Prostate gland (tissue), 2 donors: ENCODE data around the gene IMPDH2. TPM values are rescaled to one million over a fixed set of nuclear protein-coding genes. Genes with fewer than 3 reads are reported as not detected.
A peak's percentile ranks its signal among the peaks of the same experiment; 100 is the strongest.

ENCODE experiments used
- DNase-seq: peaks from one replicate; pipeline ENCODE4 v3.0.0-alpha.2; 2019; ENCODE audit warnings: low spot score
- H3K27ac ChIP-seq, 2 donors: fragments of 200-600 bp; sonication (generic); 2 replicates each; pipeline ENCODE4 v1.5.1; 2017 to 2019
- H3K27me3 ChIP-seq: fragments of 200-600 bp; sonication (generic); replicated peaks from 2 replicates; pipeline ENCODE4 v1.5.1; 2019; ENCODE audit not compliant: insufficient read depth
- H3K36me3 ChIP-seq, 2 donors: fragments of 200-600 bp; sonication (generic); 1 replicate in 1 of 2; 2 replicates in 1 of 2; pipeline versions ENCODE4 v1.5.1 to v1.8.1; 2017 to 2019
- H3K4me1 ChIP-seq: fragments of 200-600 bp; sonication (generic); replicated peaks from 2 replicates; pipeline ENCODE4 v1.5.1; 2019
- H3K4me3 ChIP-seq, 2 donors: fragments of 200-600 bp; sonication (generic); 2 replicates each; pipeline ENCODE4 v1.5.1; 2017 to 2019
- H3K9me3 ChIP-seq: fragments of 200-600 bp; sonication (generic); 2 replicates; pipeline ENCODE4 v1.5.1; 2017
- POLR2A ChIP-seq: fragments of 450-650 bp; IDR thresholded peaks from one replicate; pipeline ENCODE4 v1.6.1; 2016; ENCODE audit warnings: antibody characterized with exemption, mild to moderate bottlenecking
- WGBS: methylation state at CpG from one replicate; pipeline ENCODE4 v1.1.5; 2018; 5-methylcytosine and 5-hydroxymethylcytosine counted together
- intact Hi-C: fragments of 100-400 bp; cut with DNase I; formaldehyde crosslinking; loops from one replicate; pipeline ENCODE4 v1.14.2; 2022
- microRNA counts, 2 donors: library from miRNA; unstranded; fragments of <30 nt; microRNA quantifications; one replicate each; lab custom pipeline; 2016 to 2017
- microRNA-seq: library from miRNA; unstranded; fragments of <30 nt; microRNA quantifications from one replicate; pipeline ENCODE4, GENCODE V29; 2016
- small RNA-seq, 2 donors: library from RNA; depleted of rRNA; stranded (forward); fragments of <200 nt; gene quantifications; one replicate each; pipeline ENCODE3, GENCODE V24; 2016
- total RNA-seq, 2 donors: library from RNA; depleted of rRNA; stranded (reverse); fragments of >200 nt; gene quantifications; one replicate each; pipeline ENCODE4 v1.1.0, GENCODE V29; 2016

The IMPDH2 gene
- total RNA-seq, 2 donors from 2014 or later: 110 to 186 TPM

DNA sequence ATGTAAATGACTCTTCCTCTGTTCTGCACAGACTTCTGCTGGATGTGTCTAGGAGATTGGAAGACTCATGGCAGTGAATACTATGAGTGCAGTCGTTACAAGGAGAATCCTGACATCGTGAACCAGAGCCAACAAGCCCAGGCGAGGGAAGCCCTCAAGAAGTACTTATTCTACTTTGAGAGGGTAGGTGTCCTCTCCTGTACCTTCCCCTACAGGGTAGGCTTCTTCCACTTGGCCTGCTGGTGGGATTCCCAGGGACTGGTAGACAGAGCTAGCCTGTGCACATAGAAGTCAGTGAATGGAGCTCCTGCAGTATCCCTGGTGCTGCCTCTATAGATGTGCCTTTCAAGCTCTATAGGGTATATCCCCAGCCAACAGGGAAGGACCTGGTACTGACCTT is 49.7 kb downstream of the IMPDH2 start:
- H3K27me3 ChIP-seq: no peaks in the 10 kb centered on the region
- intact Hi-C loops: no loop called here
- no peaks in the 10 kb centered on the region for H3K4me1 ChIP-seq
- no peaks in the 10 kb centered on the region for H3K9me3 ChIP-seq
- H3K36me3 ChIP-seq: peaks cover 12 to 16% of the 10 kb centered on the region in 2 donors
- H3K27ac ChIP-seq: no peak overlapping the region
- H3K4me3 ChIP-seq: no peak overlapping the region
- DNase-seq: no peak
- TF ChIP-seq POLR2A: no peak
- WGBS: 88% methylated on average over 3 of the region's 3 CpGs

MicroRNAs encoded within 50 kb of the gene (microRNA counts, 767-probe panel; counts per million panel counts)
- microRNA hsa-miR-191-5p (lab: Ali Mortazavi, UCI) (5,598 to 6,167 counts per million in 2 donors), microRNA hsa-miR-425-5p (lab: Ali Mortazavi, UCI) (0 to 431 counts per million in 2 donors)

Small RNA genes within 50 kb of the gene (microRNA-seq; reads per million reads assigned to microRNA genes)
- gene MIR191 (13,139 reads per million, percentile 96 among the genes with 10 or more reads in this experiment), gene MIR425 (963 reads per million, percentile 88 among the genes with 10 or more reads in this experiment)

Small RNA genes within 50 kb of the gene (small RNA-seq; reads per million reads assigned to genes)
- gene MIR191 (4,786 to 7,751 reads per million in 2 donors), gene MIR425 (19.9 to 41.1 reads per million in 2 donors)

Other genes with a start within 250 kb of the IMPDH2 start
- gene PRKAR2A, start 181.5 kb downstream of the IMPDH2 start, total RNA-seq: 10 to 100 TPM; 33.7 to 35.3 TPM
- 10 to 100 TPM; 12.2 to 14.8 TPM for gene SLC25A20, start 130.5 kb downstream of the IMPDH2 start, total RNA-seq
- 100 to 1,000 TPM in 1 of 2 donors, 10 to 100 TPM in 1; 70.9 to 125 TPM for gene ARIH2, start 110.6 kb downstream of the IMPDH2 start, total RNA-seq
- gene P4HTM, start 39.2 kb downstream of the IMPDH2 start, total RNA-seq: 100 to 1,000 TPM in 1 of 2 donors, 10 to 100 TPM in 1; 56.0 to 101 TPM
- 100 to 1,000 TPM; 128 to 223 TPM for gene WDR6, start 22.0 kb downstream of the IMPDH2 start, total RNA-seq
- gene DALRD3, start 10.8 kb downstream of the IMPDH2 start, total RNA-seq: 10 to 100 TPM; 50.2 to 60.3 TPM
- 100 to 1,000 TPM; 168 to 183 TPM for gene NDUFAF3, start 7.3 kb downstream of the IMPDH2 start, total RNA-seq
- gene QRICH1, start 64.7 kb upstream of the IMPDH2 start, total RNA-seq: 100 to 1,000 TPM in 1 of 2 donors, 10 to 100 TPM in 1; 60.1 to 132 TPM
- gene QARS1, start 75.4 kb upstream of the IMPDH2 start, total RNA-seq: 100 to 1,000 TPM; 254 to 315 TPM
- 10 to 100 TPM; 62.7 to 98.2 TPM for gene USP19, start 91.4 kb upstream of the IMPDH2 start, total RNA-seq
- 100 to 1,000 TPM; 432 to 667 TPM for gene LAMB2, start 103.7 kb upstream of the IMPDH2 start, total RNA-seq
- 10 to 100 TPM; 44.2 to 47.0 TPM for gene CCDC71, start 136.9 kb upstream of the IMPDH2 start, total RNA-seq
- gene KLHDC8B, start 142.2 kb upstream of the IMPDH2 start, total RNA-seq: 10 to 100 TPM; 41.1 to 77.4 TPM
- 1 to 10 TPM; 4.3 to 9.7 TPM for gene C3orf62, start 247.8 kb upstream of the IMPDH2 start, total RNA-seq